Activated CD8-positive, alpha-beta memory T cell treated with anti-CD3 and anti-CD28 coated beads, Interleukin-2, amount 50 U/mL, for 4 hours (primary cell): ENCODE measurements around the gene ZSCAN5A.
"Not testable (repeated sequence)": the region's sequence is repeated elsewhere in the genome, so short reads cannot be mapped to it uniquely, and the experiment has no call there.

ENCODE experiments used
- DNase-seq: peaks from one replicate; pipeline ENCODE4 v3.0.0-alpha.2; 2020

ZSCAN5A gene

DNA sequence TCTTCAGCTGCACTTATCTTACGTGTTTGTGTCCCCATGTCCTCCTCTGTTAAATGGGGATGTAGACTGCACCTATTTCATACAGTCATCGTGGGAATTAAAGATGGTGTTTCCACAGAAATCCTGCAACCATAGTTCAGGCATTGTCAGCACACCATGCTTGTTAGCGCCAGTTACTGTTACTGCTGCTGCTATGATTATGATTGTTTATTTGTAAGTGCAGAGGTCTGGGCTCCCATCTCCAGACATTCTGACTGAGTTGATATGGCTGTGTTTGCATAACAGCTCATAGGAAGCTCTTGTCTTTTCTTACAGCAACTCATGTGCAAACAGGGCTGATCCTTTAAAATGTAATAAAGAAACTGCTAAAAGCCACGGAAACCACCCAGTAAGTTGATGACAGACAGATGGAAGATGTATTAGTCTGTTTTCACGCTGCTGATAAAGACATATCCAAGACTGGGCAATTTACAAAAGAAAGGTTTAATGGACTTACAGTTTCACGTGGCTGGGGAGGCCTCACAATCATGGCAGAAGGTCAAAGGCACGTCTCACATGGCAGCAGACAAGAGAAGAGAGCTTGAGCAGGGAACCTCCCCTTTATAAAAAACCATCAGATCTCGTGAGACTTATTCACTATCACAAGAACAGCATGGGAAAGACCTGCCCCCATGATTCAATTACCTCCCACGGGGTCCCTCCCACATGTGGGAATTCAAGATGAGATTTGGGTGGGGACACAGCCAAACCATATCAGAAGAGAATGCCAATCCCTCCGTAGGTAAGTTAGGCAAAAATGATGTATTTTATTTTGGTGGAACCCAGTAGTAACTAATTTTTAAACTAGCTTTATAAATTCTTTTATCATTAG lies 1.6 kb downstream of the ZSCAN5A start:
- no peak for DNase-seq

GRCh38 chr19:56312342-56312741 lies 2.3 kb downstream of the ZSCAN5A start:
- DNase-seq, result no peak

DNA sequence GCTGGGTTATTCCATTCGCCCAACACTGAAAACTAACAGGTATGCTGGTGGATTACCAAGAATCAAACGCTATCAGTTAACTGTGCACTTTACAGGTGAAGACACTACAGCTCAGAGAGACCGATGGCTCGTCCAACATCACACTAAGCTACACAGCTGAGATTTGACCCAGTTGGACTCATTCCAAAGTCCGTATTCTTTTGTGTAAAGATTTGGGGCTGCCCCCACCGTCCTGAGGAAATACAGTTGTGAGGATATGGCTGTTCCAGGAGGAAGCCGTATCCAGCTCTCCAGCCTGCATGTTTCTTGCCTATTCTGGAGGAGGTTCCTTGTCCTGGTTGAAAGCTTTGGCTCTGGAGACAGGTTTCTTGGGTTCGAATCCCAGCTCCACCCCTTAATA lies 4.2 kb downstream of the ZSCAN5A start:
- no peak for DNase-seq

- peak; percentile 36 for DNase-seq
Observed at GRCh38 chr19:56309511-56310185, 5.0 kb downstream of the ZSCAN5A start.

GRCh38 chr19:56308792-56309191 lies 5.8 kb downstream of the ZSCAN5A start:
- no peak for DNase-seq

DNA sequence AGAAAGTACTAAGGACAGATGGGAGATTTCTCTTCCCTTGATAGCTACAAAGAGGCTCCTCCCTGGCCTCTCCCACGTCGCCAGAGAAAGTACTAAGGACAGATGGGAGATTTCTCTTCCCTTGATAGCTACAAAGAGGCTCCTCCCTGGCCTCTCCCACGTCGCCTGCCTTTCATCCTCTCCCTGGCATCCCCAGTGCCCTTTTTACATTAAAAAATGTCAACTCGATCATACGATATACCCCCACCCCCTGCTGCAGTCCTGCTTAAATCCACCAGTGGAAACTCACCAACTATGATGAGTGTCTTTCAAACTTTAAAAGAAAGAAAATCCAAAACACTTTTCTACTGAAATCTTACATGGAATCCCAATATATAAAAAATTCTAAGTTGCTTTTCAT lies 7.6 kb downstream of the ZSCAN5A start:
- not testable (repeated sequence) for DNase-seq

- DNase-seq, result no peak
Observed at GRCh38 chr19:56306016-56306415, 8.6 kb downstream of the ZSCAN5A start.

- no peak for DNase-seq
Observed at GRCh38 chr19:56304243-56304642, 10.4 kb downstream of the ZSCAN5A start.

DNA sequence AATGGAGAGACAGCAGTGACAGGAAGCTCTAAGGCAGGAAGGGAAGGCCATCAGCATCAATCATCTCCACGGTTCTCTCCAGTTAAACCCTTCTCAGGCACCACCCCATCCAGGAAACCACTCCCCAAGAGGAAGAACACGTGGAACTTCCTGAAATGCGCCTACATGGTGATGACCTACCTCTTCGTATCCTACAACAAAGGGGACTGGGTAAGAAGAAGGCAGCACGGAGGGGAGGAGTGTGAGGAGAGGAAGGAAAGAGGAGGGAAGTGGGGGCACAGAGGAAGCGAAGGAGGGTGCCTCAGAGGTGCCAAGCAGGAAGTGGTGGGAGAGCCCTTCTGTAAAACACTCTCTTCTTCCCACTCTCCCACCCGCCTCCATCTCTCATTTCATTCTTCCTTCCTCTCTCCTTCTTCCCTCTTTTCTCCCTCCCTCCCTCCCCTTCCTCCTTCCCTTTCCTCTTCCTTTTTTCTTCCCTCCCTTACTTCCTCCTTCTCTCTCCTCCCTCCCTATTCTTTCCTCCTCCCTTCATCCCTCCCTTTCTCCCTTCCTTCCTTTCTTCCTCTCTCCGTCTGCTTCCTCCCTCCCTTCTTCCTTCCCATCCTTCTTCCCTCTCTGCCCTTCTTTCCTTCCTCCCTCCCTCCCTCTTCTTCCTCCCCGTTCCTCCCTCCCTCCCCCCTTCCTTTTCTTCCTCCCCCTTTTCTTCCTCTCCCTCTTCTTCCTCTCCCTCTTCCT lies 12.6 kb downstream of the ZSCAN5A start:
- no peak for DNase-seq

GRCh38 chr19:56301155-56301554 lies 13.5 kb downstream of the ZSCAN5A start:
- no peak for DNase-seq

DNA sequence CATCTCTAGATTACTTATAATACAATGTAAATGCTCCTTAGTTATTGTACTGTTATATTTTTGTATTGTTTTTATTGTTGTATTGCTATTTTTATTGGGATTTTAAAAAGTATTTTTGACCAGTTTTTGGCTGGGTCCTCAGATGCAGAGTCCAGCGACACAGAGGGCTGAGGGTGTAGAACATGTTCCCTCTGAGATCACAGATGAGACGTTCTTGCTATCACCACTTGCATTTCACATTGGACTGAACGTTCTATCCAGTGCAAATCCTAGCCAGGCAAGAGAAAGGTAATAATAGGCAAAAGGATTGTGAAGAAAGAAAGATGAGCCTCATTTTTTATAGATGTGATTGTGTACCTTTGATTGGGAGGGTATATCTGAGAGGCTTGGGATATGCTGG lies 15.0 kb downstream of the ZSCAN5A start:
- no peak for DNase-seq

DNA sequence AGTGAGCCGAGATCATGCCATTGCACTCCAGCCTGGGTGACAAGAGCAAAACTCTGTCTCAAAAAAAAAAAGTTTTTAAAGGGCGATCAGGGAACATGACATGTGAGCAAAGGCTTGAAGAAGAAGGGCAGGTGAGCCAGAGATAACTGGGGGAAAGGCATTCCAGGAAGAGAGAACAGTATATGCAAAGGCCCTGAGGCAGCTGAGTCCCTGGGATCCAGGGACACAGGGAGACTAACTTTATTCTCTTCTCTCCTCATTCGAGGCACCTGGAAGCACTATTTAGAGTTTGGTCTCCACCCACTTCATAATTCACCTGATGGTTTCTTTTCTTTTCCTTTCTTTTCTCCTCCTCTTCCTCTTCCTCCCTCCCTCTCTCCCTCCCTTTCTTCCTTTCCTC lies 17.6 kb downstream of the ZSCAN5A start:
- no peak for DNase-seq

DNA sequence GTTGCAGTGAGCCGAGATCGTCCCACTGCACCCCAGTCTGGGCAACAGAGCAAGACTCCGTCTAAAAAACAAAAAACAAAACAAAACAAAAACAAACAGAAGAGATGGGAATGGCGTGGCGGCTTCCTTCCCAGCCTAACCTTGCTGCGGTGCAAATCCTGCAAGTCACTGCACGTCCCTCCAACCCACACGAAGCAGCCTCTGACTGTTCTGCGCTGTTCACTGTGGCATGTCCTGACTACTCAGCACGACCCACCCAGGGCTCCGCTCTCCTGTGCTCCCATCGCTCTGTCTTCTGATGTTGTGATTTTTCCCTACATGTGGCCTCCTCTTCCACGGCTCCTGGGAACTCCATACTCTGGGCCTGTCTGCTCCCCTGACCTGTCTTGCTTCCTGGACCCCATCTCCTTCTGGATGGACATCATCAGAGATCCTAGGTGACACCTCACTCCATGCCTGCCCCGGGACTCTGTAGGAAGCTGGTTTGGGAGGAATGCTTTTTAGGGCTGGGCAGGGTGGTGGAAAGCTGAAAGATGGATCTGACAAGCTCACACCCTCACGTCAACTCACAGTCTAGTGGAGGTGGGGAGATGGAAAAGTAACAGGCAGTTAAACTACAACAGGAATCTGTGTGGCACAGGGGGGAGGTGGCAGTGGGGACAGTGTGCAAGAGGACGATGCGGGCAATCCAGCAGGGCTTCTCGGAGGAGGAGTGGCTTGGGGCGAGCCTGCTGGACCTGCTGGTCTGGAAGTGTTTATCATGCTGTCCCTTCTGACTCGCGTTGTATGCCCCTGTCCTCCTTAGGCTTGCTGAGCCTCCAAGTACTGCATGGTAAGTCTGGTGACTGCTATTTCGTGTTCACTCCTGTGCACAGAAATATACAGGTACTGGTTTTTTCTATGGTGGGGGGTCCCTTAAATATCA lies 18.8 kb downstream of the ZSCAN5A start:
- DNase-seq, result no peak

DNA sequence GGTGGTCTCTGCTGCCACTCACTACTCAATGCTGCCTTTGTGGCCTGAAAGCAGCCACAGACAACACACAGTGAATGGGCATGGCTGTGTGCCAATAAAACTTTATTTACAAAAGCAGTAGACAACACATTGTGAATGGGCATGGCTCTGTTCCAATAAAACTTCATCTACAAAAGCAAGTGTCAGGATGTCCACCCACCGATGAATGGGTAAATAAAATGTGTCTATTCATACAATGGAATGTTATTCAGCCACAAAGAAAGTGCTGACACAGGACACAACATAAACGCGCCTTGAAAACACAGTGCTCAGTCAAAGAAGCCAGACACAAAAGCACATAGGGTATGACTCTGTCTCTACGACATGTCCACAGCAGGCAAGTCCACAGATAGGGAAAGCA lies 20.1 kb downstream of the ZSCAN5A start:
- no peak for DNase-seq

DNA sequence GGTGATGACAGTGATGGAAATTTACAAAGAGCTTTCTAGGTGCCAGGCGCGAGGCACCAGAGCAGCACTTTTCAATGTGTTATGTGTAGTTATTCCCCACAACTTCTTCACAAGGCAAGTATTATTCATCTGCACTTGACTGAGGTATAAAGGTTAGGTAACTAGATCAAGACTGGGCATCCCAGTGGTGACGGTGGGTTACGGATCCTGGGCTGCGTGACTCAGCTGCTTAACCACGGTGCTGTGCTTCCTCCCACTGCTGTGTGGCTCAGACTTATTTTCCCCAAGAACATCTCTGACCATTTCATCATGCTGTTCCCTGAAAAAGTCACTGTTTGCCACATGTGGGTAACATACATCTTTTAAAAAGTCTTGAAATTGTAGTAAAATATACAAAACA lies 22.8 kb downstream of the ZSCAN5A start:
- DNase-seq, result no peak

DNA sequence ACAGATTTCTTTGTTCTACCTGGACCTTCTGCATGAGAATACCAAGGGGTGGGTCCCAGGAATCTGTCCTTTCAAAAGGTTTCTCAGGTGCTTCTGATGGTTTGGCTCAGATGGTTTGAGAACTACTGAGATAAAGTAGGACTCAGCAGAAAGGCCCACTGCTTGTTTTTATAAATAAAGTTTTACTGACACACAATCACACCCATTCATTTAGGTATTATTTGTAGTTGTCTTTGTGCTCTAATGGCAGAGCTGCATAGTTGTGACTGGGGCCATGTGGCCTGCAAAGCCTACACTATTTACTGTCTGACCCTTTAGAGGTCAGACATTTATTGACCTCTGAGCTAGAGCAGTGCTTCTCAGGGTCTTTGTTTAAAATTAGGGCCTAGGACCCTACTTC lies 24.5 kb downstream of the ZSCAN5A start:
- no peak for DNase-seq

GRCh38 chr19:56284746-56285145 lies 29.9 kb downstream of the ZSCAN5A start:
- no peak for DNase-seq

GRCh38 chr19:56282809-56283208 lies 31.8 kb downstream of the ZSCAN5A start:
- no peak for DNase-seq

DNA sequence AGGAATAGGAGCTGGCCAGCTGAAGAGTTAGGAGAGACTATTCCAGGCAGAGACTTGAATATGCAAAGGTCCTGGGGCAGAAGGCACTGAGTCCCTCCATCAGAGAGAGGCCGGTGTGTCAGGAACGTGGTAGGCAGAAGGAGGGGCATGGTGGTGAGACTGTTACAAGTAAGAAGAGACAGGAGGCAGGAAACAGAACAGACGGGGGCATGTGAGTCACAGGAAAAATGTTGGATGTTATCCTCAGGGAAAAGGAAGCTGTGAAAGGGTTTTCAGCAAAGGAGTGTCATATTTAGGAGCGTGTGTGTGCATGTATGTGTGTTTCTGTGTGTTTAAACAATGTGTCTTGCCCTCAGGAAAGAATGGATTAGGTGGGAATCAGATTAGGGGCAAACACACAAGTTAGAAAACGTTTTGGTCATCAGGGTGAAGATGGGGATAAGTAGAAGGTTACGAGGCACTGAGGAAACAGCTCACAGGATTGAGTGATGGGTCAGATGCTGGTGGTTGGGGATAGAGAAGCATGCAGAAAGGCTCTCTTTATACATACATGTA lies 41.0 kb downstream of the ZSCAN5A start:
- no peak for DNase-seq

GRCh38 chr19:56272161-56272798 lies 42.4 kb downstream of the ZSCAN5A start, which contains the start of gene EDDM13:
Gene EDDM13, plus strand, starts transcription at chr19:56272748. Its CDS starts 87 bp downstream, at chr19:56272835.
- DNase-seq, result no peak

DNA sequence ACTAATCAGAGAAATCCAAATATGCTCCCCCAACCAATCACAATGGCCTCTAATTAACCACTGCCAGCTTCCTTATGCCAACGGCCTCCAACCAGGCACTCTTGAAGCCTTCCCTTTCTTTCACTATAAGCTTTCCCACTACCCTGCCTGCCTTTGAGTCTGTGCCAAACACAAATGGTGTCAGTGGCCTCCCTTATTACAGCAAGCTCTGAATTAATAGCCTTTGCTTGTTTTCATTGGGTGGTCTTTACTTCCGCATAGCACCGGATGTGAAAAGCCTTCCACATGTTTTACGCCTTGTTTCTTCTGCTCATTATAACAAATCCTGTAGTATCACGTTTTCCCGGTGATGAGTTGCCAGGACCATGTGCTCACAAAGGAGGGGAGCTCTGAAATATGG lies 43.5 kb downstream of the ZSCAN5A start:
- no peak for DNase-seq

DNA sequence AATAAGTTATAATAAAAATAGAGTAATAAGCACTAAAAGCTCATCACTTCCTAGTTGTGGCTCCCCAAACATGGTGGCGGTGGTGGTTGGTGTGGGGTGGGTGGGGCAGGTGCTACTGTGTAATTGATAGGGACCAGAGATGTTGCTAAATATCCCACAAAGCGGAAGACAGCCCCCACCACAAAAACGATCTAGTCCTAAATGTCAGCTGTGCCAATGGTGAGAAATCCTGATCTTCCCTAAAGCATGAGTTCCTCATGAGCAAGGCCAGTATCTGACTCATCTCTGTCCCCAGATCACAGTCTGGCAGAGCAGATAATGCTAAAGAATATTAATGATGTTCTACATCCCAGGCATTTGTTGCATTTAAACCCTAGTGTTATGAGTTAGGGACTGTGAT lies 44.0 kb downstream of the ZSCAN5A start:
- DNase-seq, result no peak
